HG03520 (cell line): ENCODE data around the gene TDRD1.

Experiments
- ATAC-seq: cut with Tn5 transposase; IDR thresholded peaks from one replicate; pipeline ENCODE4 v1.9.1; 2021; ENCODE audit warnings: mild to moderate bottlenecking, moderate library complexity; ENCODE audit not compliant: unreplicated experiment

TDRD1 gene

GRCh38 chr10:114259824-114260223 is 80.7 kb downstream of the TDRD1 start:
- ATAC-seq, result no peak

- no peak for ATAC-seq
Measured at GRCh38 chr10:114260366-114260765, 81.2 kb downstream of the TDRD1 start.

DNA sequence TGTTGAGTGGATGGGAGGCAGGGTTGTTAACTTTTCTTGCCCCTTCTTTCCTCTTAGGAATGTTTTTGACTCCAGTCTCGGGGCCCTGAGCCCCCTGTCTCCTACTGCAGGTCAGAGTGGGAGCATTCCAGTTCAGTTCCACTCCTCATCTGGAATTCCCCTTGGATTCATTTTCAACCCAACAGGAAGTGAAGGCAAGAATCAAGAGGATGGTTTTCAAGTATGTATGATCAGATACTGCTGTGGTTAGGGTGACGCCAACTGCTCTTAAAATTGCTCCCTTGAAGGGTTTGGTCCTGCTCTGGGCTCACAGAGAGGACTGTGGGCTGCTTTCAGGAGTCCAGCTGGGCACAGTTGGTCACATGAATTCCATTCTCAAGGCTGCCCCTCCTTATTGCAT is 81.9 kb downstream of the TDRD1 start:
- no peak for ATAC-seq

- ATAC-seq, result no peak
Measured at GRCh38 chr10:114262496-114262895, 83.3 kb downstream of the TDRD1 start.

- no peak for ATAC-seq
Measured at GRCh38 chr10:114265392-114266053, 86.4 kb downstream of the TDRD1 start.

DNA sequence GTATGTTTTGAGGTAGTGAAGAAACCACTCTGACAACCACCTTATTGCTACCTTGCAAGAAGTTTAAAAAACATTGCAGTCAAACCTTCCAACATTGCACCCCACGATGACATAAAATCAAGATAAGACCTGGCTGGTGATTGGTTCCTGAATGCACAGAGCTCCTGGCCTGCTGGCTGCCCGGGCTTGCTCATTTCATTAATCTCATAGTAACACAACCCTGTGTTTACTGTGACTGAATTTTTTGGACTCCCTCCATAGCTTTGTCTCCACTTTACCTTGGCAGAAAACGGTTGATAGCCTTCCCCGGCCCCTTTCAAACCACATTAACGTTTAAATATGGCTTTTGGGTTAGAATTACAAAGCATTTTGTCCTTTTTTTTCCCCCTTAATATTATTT is 87.4 kb downstream of the TDRD1 start:
- ATAC-seq, result no peak

- ATAC-seq, result no peak
Measured at GRCh38 chr10:114271075-114271778, 92.1 kb downstream of the TDRD1 start.

- no peak for ATAC-seq
Measured at GRCh38 chr10:114271779-114272167, 92.6 kb downstream of the TDRD1 start.

- no peak for ATAC-seq
Measured at GRCh38 chr10:114272696-114273095, 93.5 kb downstream of the TDRD1 start.

GRCh38 chr10:114273910-114274309 is 94.8 kb downstream of the TDRD1 start:
- no peak for ATAC-seq

DNA sequence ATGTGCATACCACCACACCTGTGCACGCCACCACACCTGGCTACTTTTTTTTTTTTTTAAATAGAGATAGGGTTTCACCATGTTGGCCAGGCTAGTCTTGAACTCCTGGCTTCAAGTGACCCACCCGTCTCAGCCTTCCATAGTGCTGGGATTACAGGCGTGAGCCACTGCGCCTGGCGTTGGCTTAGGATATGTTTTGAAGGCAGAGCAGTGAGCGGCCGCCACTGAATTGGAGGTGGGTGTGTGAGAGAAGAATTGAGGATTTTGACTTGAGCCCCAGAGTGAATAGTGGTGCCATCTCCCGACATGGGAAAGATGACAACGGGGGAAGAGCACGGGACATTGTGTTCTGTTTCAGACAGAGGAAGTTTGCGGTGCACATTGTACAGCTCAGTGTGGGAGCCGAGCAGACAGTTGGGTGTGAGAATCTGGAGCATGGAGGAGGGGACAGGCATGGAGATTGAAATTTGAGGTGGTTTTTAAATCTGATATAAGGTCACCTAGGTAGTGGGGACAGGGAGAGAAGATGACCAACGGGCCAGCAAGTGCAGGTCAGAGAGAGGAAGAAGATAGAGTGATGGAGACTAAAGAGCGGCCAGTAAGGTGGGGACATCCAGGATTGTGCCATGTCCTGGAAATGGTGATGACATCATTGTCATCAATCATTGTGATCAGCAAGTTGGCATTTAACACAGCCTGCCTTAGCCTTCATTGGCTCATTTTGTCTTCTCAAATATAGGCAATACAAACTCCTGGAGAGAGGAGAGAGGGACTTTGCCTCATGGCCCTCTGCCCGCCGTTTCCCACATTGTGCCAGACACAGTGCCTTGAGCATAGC is 95.7 kb downstream of the TDRD1 start:
- ATAC-seq, result no peak

GRCh38 chr10:114276066-114276465 is 96.9 kb downstream of the TDRD1 start:
- no peak for ATAC-seq

DNA sequence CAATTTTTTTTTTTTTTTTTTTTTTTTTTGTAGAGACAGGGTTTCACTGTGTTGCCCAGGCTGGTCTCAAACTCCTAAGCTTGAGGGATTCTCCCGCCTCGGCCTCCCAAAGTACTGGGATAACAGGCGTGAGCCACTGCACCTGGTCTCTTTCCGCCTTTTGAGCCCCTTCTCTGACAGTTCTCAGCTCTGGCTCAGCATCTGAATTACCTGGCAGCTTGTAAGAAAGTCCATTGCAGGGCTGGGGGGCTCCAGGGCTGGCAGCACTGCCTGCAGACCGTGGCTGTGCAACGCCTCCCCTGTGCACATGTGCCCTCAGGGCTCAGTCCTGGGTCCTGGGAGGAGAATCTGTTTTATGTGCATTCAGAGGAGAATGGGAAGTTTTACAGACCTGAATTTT is 97.5 kb downstream of the TDRD1 start:
- no peak for ATAC-seq

DNA sequence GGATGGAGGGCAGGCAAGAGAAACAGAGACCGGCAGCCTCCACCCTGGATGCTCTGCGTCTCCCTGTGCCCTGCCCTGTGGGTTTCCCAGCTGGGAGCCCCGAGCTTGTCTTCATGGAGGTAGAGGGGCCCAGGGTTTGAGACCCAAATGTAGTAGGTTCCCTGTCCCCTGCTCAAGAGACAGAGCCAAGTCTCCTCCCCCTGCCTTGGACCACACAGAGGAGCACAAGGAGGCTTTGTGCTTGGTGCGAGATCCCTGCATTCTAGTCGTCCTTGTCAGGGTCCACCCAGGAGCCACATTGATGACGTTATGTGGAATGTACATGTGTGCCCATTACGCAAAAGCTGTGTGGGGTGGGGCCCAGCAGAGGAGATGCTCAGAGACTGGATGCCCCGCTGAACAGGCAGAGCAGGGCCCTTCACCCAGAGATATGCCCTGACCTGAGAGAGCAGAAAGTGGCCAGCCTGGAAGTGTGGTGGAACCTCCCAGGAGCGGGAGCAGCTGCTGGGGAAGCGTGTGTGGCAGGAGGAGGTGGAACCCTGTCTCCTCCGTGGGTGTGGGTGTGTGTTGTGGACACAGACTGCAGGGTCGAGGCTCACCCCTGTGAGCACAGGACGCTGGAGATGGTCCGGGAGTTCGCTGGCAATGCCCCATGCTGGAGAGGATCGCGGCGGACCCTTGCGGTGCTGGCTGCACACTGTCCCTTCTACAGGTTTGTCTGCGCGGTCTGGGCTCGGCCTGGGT is 99.2 kb downstream of the TDRD1 start:
- ATAC-seq, result no peak

GRCh38 chr10:114278884-114279191 is 99.7 kb downstream of the TDRD1 start:
- ATAC-seq, result no peak

GRCh38 chr10:114279289-114279688 is 100.1 kb downstream of the TDRD1 start:
- no peak for ATAC-seq

GRCh38 chr10:114279901-114280644 is 100.9 kb downstream of the TDRD1 start:
- ATAC-seq, result no peak

DNA sequence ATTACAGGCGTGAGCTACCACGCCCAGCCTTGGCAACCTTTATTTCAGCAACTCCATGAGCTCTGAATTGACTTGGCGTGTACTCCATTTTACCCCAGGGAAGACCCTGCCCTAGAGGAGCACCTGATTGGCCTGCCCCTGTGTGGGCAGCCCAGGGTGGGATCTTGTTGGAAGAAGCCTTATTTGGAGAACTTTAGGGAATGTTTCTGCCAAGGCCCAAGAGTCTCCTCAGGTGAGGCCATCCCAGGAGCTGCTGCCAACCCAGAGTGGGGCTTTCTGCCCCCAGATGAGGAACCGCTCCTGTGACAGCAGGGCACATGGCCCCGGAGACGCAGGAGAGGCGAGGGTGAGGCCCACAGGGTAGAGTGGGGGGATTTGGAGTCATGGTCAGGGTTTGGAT is 101.9 kb downstream of the TDRD1 start:
- no peak for ATAC-seq

GRCh38 chr10:114281461-114281860 is 102.3 kb downstream of the TDRD1 start:
- no peak for ATAC-seq
